ENCODE measurements around the gene CENPV.

CENPV gene

GRCh38 chr17:16338391-16338790 lies 14.9 kb downstream of the CENPV start:
- Histone ChIP-seq H3K4me2 (ENCODE audit: low read length) (no peak overlapping the region), H3K9me3 (ENCODE audit: control insufficient read depth, insufficient read depth, low read length) (no peaks in the 10 kb centered on the region), H3K4me3 (ENCODE audit: low read length) (no peak overlapping the region), H3F3A (ENCODE audit: control insufficient read depth, insufficient read depth) (peaks cover 6% of the 10 kb centered on the region; the same call in 1 of the 2 replicates), H4K20me1 (ENCODE audit: control insufficient read depth, insufficient read depth, low read depth, low read length) (no peaks in the 10 kb centered on the region), H3K4me1 (ENCODE audit: control insufficient read depth, low read length) (peaks cover 1% of the 10 kb centered on the region), H3K9me2 (replicated peaks; ENCODE audit: control insufficient read depth, low read length) (no peaks in the 10 kb centered on the region), H3K79me2 (ENCODE audit: control insufficient read depth, low read length) (no peaks in the 10 kb centered on the region), H3K27me3 (ENCODE audit: control insufficient read depth, low read length) (no peaks in the 10 kb centered on the region), H3K27ac (ENCODE audit: low read depth, low read length) (no peak overlapping the region), H3K36me3 (ENCODE audit: control insufficient read depth, low read length) (peaks cover 10% of the 10 kb centered on the region)
- TF ChIP-seq EZH2phosphoT487 (IDR thresholded peaks at IDR 0.05; ENCODE audit: borderline replicate concordance, low read length) = no peak
- TF ChIP-seq CTCF (IDR thresholded peaks at IDR 0.05; ENCODE audit: low read depth, low read length, poor library complexity, severe bottlenecking) = no peak

- peaks cover 48% of the 10 kb centered on the region for H3K4me1 ChIP-seq (ENCODE audit: control insufficient read depth, low read length)
- TF ChIP-seq CTCF (IDR thresholded peaks at IDR 0.05; ENCODE audit: low read depth, low read length, poor library complexity, severe bottlenecking) (no peak), EZH2phosphoT487 (IDR thresholded peaks at IDR 0.05; ENCODE audit: borderline replicate concordance, low read length) (no peak)
- H3K36me3 ChIP-seq (ENCODE audit: control insufficient read depth, low read length) = peaks cover 6% of the 10 kb centered on the region; the same call in 1 of the 2 replicates
- no peaks in the 10 kb centered on the region for H3K27me3 ChIP-seq (ENCODE audit: control insufficient read depth, low read length)
- no peaks in the 10 kb centered on the region for H3K79me2 ChIP-seq (ENCODE audit: control insufficient read depth, low read length)
- peak overlapping the region; percentile 33; the same call in 1 of the 2 replicates for H3K4me3 ChIP-seq (ENCODE audit: low read length)
- peaks cover 5% of the 10 kb centered on the region; the same call in 1 of the 2 replicates for H3F3A ChIP-seq (ENCODE audit: control insufficient read depth, insufficient read depth)
- no peak overlapping the region for H3K27ac ChIP-seq (ENCODE audit: low read depth, low read length)
- no peaks in the 10 kb centered on the region for H3K9me3 ChIP-seq (ENCODE audit: control insufficient read depth, insufficient read depth, low read length)
- H3K9me2 ChIP-seq (replicated peaks; ENCODE audit: control insufficient read depth, low read length) = no peaks in the 10 kb centered on the region
- peak overlapping the region; percentile 50 for H3K4me2 ChIP-seq (ENCODE audit: low read length)
- H4K20me1 ChIP-seq (ENCODE audit: control insufficient read depth, insufficient read depth, low read depth, low read length) = no peaks in the 10 kb centered on the region
Observed at GRCh38 chr17:16329519-16330271, 23.6 kb downstream of the CENPV start.

- Histone ChIP-seq H3K9me3 (ENCODE audit: control insufficient read depth, insufficient read depth, low read length) (no peaks in the 10 kb centered on the region), H3K79me2 (ENCODE audit: control insufficient read depth, low read length) (no peaks in the 10 kb centered on the region), H3K36me3 (ENCODE audit: control insufficient read depth, low read length) (peaks cover 6% of the 10 kb centered on the region; the same call in 1 of the 2 replicates), H3K4me2 (ENCODE audit: low read length) (peak overlapping the region; percentile 50), H3F3A (ENCODE audit: control insufficient read depth, insufficient read depth) (peaks cover 5% of the 10 kb centered on the region; the same call in 1 of the 2 replicates), H3K9me2 (replicated peaks; ENCODE audit: control insufficient read depth, low read length) (no peaks in the 10 kb centered on the region), H4K20me1 (ENCODE audit: control insufficient read depth, insufficient read depth, low read depth, low read length) (no peaks in the 10 kb centered on the region), H3K4me1 (ENCODE audit: control insufficient read depth, low read length) (peaks cover 48% of the 10 kb centered on the region), H3K27me3 (ENCODE audit: control insufficient read depth, low read length) (no peaks in the 10 kb centered on the region), H3K27ac (ENCODE audit: low read depth, low read length) (no peak overlapping the region), H3K4me3 (ENCODE audit: low read length) (no peak overlapping the region; the same call in 1 of the 2 replicates)
- no peak for TF ChIP-seq CTCF (IDR thresholded peaks at IDR 0.05; ENCODE audit: low read depth, low read length, poor library complexity, severe bottlenecking)
Observed at GRCh38 chr17:16328997-16329396, 24.3 kb downstream of the CENPV start.
